ENCODE results near the gene IGFBP1.
A peak's percentile ranks its signal among the peaks of the same experiment; 100 is the strongest.

The IGFBP1 gene

GRCh38 chr7:45915606-45916005, 27.3 kb downstream of the IGFBP1 start:
- H3K27ac ChIP-seq: no peak overlapping the region
- TF ChIP-seq ZFX (IDR thresholded peaks at IDR 0.05; ENCODE audit: borderline replicate concordance): no peak
- no peak for TF ChIP-seq CTCF (IDR thresholded peaks at IDR 0.05)

GRCh38 chr7:45917064-45917463, 28.8 kb downstream of the IGFBP1 start:
- no peak for TF ChIP-seq ZFX (IDR thresholded peaks at IDR 0.05; ENCODE audit: borderline replicate concordance)
- no peak for TF ChIP-seq CTCF (IDR thresholded peaks at IDR 0.05)
- H3K27ac ChIP-seq: no peak overlapping the region

DNA sequence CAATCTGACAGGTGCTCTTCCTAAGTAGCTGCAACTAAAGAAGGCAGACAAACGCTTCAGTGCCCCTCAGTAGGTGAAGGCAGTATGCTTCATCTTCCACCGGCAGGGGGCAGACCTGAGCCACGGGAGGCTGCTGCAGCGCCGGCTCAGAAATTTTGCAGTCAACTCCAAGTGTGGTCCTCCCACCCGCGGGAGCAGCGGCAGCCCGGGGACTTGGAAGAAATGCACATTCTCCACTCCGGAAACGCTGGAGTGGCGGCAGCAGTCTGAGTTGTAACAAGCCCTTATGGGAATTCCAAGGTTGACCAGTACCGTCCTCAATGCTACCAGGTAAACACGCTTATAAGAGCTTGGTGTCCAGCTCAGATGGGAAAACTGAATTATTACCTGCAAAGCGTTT, 29.4 kb downstream of the IGFBP1 start:
- TF ChIP-seq ZFX (IDR thresholded peaks at IDR 0.05; ENCODE audit: borderline replicate concordance) (no peak), CTCF (IDR thresholded peaks at IDR 0.05) (peak; percentile 99)
- no peak overlapping the region for H3K27ac ChIP-seq

DNA sequence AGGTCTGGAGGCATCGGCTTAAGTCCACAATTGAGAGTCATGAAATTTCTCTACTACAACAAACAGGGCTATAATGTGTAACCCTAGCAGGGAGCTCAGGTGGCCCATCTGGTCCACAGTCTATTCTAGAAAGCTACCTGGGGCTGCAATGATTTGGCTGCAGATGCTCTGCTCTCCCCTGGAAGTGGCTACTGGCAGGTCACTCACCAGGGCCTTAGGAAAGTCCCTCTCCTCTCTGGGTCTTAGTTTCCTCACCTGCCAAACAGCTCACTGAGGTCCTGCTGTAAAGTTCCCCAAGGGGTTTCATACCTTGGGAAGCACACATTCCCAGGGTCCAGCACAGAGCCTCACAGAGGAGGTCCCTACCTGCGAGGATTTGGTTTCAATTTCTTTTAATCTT, 30.3 kb downstream of the IGFBP1 start:
- no peak for TF ChIP-seq ZFX (IDR thresholded peaks at IDR 0.05; ENCODE audit: borderline replicate concordance)
- no peak for TF ChIP-seq CTCF (IDR thresholded peaks at IDR 0.05)
- no peak overlapping the region for H3K27ac ChIP-seq

DNA sequence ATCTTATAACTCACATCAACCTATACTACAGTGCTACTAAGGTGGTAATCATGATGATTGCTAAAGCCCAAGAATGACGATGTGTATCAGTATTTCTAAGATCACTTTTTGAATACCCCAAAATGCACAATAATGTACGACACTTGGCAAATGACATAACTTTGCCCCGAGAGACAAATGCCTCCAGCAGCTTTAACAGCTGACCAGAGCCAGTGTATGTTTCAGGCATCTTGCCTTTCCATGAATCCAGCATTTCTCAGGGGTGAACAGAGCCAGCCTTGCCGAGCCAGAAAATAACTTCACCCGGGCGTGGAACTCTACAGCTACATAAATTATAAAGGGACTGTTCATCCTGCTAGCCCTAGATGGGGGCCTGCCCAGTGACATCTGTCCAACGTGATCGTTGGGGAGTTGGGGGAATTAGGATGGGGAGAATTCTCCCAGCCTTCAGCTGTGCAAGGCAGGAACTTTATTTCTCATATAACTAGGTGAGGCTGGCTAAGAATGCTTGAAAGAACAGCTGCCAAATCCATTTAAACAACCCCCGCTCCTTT, 31.0 kb downstream of the IGFBP1 start:
- peak overlapping the region; percentile 71; the same call in 1 of the 2 replicates for H3K27ac ChIP-seq
- TF ChIP-seq ZFX (IDR thresholded peaks at IDR 0.05; ENCODE audit: borderline replicate concordance) (no peak), CTCF (IDR thresholded peaks at IDR 0.05) (no peak)

DNA sequence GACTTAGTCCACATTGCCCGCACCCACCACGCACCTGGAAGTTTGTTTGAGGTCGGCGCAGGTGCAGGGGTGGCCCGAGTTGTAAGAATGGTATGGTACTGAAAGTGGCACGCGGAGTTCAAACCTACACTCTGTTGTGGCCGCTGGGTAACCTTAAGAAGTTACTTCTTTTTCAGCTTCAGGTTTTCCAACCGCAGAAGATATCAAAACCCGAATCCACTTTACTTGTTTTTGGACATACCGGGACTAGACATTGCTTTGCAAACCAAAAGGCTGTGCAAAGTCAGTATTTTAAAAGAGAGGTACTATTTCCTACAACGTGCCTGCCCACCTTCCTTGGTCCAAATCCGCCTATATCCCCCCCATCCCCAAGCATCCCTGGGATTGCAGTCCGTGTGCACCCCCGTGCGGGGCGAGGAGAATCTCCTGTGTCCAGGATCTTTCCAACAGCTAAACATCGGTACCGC, 31.7 kb downstream of the IGFBP1 start:
- TF ChIP-seq ZFX (IDR thresholded peaks at IDR 0.05; ENCODE audit: borderline replicate concordance): no peak
- H3K27ac ChIP-seq: peak overlapping the region; percentile 71

DNA sequence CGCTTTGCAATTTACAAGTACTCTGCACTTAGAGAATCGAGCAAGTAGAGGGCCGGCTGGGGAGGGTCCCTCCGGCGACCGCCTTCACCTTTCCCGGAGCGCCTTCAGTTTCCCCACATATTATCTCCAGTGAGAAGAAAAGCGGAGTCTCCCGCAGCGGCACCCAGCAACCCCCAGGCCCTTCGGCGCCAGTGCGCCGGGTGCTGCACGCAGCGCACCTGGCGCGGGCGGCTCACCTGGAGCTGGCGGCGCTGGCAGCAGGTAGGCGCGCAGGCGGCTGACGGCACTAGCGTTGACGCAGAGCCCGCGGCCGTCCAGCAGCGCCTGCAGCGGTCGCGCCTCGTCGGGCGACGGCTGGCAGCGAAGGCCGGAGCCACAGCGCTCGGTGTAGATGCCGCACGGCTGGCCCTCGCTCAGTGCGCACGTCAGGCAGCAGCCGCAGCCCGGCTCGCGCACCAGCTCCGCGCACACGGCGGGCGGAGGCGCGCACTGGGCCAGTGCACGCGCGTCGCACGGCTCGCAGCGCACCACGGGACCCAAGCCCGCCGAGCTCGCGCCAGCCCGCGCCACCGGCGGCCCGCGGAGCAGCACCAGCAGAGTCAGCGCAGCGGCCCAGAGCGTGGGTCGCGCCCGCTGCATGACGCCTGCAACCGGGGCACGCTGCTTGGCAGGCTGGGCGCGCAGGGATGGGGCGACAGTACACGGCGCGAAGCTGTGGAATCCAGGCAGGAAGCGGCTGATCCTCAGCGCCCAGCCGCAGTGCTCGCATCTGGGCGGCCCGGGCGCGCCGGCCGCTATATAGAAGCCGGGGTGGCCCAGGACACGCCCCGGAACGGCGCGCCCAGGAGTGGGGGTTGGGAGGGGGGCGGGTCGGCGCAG, 32.5 kb downstream of the IGFBP1 start, which contains the start of gene IGFBP3:
TSS of gene IGFBP3 (minus strand) at position 771 of the 879 bp plus-strand sequence. CDS start at position 639, 132 bp downstream.
- TF ChIP-seq ZFX (IDR thresholded peaks at IDR 0.05; ENCODE audit: borderline replicate concordance) (no peak), CTCF (IDR thresholded peaks at IDR 0.05) (0 out of 2 replicates have a peak, but pooled peaks have one; percentile 8)
- peak within 1 kb of the TSS; percentile 71 for H3K27ac ChIP-seq
